ENCODE data around the gene TUBGCP2.

Gene TUBGCP2

GRCh38 chr10:133316732-133317131 lies 8.1 kb upstream of the TUBGCP2 start:
- no peak for TF ChIP-seq CTCF (IDR thresholded peaks at IDR 0.05; ENCODE audit: insufficient read depth, low read length, poor library complexity, severe bottlenecking)
- no peak for DNase-seq (ENCODE audit: extremely low read depth, insufficient read length)

GRCh38 chr10:133316266-133316665 lies 7.6 kb upstream of the TUBGCP2 start:
- Histone ChIP-seq H3K4me3 (replicated peaks; ENCODE audit: low read depth, low read length) (no peak overlapping the region), H3K36me3 (ENCODE audit: control insufficient read depth, insufficient read depth, low read length) (peaks cover 2% of the 10 kb centered on the region), H3K27me3 (replicated peaks; ENCODE audit: control insufficient read depth, insufficient read depth, low read length) (no peaks in the 10 kb centered on the region)
- DNase-seq (ENCODE audit: extremely low read depth, insufficient read length), result no peak
- TF ChIP-seq CTCF (IDR thresholded peaks at IDR 0.05; ENCODE audit: insufficient read depth, low read length, poor library complexity, severe bottlenecking), result no peak

More at GRCh38 chr10:133316732-133317131, 8.1 kb upstream of the TUBGCP2 start:
- no peaks in the 10 kb centered on the region for H3K27me3 ChIP-seq (replicated peaks; ENCODE audit: control insufficient read depth, insufficient read depth, low read length)
- H3K36me3 ChIP-seq (ENCODE audit: control insufficient read depth, insufficient read depth, low read length), result peaks cover 2% of the 10 kb centered on the region
- no peak overlapping the region for H3K4me3 ChIP-seq (replicated peaks; ENCODE audit: low read depth, low read length)

GRCh38 chr10:133315847-133316246 lies 7.2 kb upstream of the TUBGCP2 start:
- Histone ChIP-seq H3K36me3 (ENCODE audit: control insufficient read depth, insufficient read depth, low read length) (peaks cover 2% of the 10 kb centered on the region), H3K4me3 (replicated peaks; ENCODE audit: low read depth, low read length) (no peak overlapping the region), H3K27me3 (replicated peaks; ENCODE audit: control insufficient read depth, insufficient read depth, low read length) (no peaks in the 10 kb centered on the region)
- no peak for DNase-seq (ENCODE audit: extremely low read depth, insufficient read length)
- TF ChIP-seq CTCF (IDR thresholded peaks at IDR 0.05; ENCODE audit: insufficient read depth, low read length, poor library complexity, severe bottlenecking), result no peak

GRCh38 chr10:133314911-133315310 lies 6.2 kb upstream of the TUBGCP2 start:
- H3K36me3 ChIP-seq (ENCODE audit: control insufficient read depth, insufficient read depth, low read length), result peaks cover 9% of the 10 kb centered on the region
- TF ChIP-seq CTCF (IDR thresholded peaks at IDR 0.05; ENCODE audit: insufficient read depth, low read length, poor library complexity, severe bottlenecking), result no peak
- H3K4me3 ChIP-seq (replicated peaks; ENCODE audit: low read depth, low read length), result no peak overlapping the region
- H3K27me3 ChIP-seq (replicated peaks; ENCODE audit: control insufficient read depth, insufficient read depth, low read length), result no peaks in the 10 kb centered on the region
- no peak for DNase-seq (ENCODE audit: extremely low read depth, insufficient read length)

- TF ChIP-seq CTCF (IDR thresholded peaks at IDR 0.05; ENCODE audit: insufficient read depth, low read length, poor library complexity, severe bottlenecking), result no peak
- H3K4me3 ChIP-seq (replicated peaks; ENCODE audit: low read depth, low read length), result no peak overlapping the region
- H3K27me3 ChIP-seq (replicated peaks; ENCODE audit: control insufficient read depth, insufficient read depth, low read length), result no peaks in the 10 kb centered on the region
- DNase-seq (ENCODE audit: extremely low read depth, insufficient read length), result no peak
- H3K36me3 ChIP-seq (ENCODE audit: control insufficient read depth, insufficient read depth, low read length), result peaks cover 12% of the 10 kb centered on the region
Measured at GRCh38 chr10:133313192-133313591, 4.5 kb upstream of the TUBGCP2 start.

- H3K36me3 ChIP-seq (ENCODE audit: control insufficient read depth, insufficient read depth, low read length), result peaks cover 12% of the 10 kb centered on the region
- DNase-seq (ENCODE audit: extremely low read depth, insufficient read length), result no peak
- H3K4me3 ChIP-seq (replicated peaks; ENCODE audit: low read depth, low read length), result no peak overlapping the region
- TF ChIP-seq CTCF (IDR thresholded peaks at IDR 0.05; ENCODE audit: insufficient read depth, low read length, poor library complexity, severe bottlenecking), result no peak
- no peaks in the 10 kb centered on the region for H3K27me3 ChIP-seq (replicated peaks; ENCODE audit: control insufficient read depth, insufficient read depth, low read length)
Measured at GRCh38 chr10:133312769-133313145, 4.1 kb upstream of the TUBGCP2 start.
